WTC11 (cell line): ENCODE measurements around the gene MXRA8. TPM values are rescaled to one million over a fixed set of nuclear protein-coding genes. Genes with fewer than 3 reads are reported as not detected.

Experiments used
- ATAC-seq: fragments of 200-7000 bp; cut with Tn5 transposase; 2 replicates; pipeline ENCODE4 v1.10.0; 2021; ENCODE audit warnings: mild to moderate bottlenecking, moderate library complexity
- CTCF ChIA-PET: fragments of 300-600 bp; sonication (Branson Sonifier 250); formaldehyde crosslinking; loops from one replicate; lab custom pipeline; 2021; ENCODE audit warnings: antibody characterized with exemption; lab: Charles Lee
- POLR2A ChIA-PET: fragments of 350-600 bp; sonication (Branson Sonifier 250); formaldehyde crosslinking; loops from one replicate; lab custom pipeline; 2021; ENCODE audit warnings: antibody characterized with exemption; lab: Charles Lee
- DNase-seq: peaks from one replicate; pipeline ENCODE4 v3.0.0; 2021; ENCODE audit warnings: low spot score
- H3K27ac Mint-ChIP-seq: 2 replicates; pipeline ENCODE4 v1.8.0; 2021; ENCODE audit warnings: mixed read lengths
- H3K27me3 Mint-ChIP-seq: 2 replicates; pipeline ENCODE4 v1.8.0; 2021; ENCODE audit warnings: low read depth, mild to moderate bottlenecking, moderate library complexity, mixed read lengths
- H3K36me3 Mint-ChIP-seq: 2 replicates; pipeline ENCODE4 v1.8.0; 2021; ENCODE audit warnings: mixed read lengths
- H3K4me1 Mint-ChIP-seq: 2 replicates; pipeline ENCODE4 v1.8.0; 2022; ENCODE audit warnings: mixed read lengths
- H3K4me3 Mint-ChIP-seq: 2 replicates; pipeline ENCODE4 v1.8.0; 2021; ENCODE audit warnings: mild to moderate bottlenecking, moderate library complexity, mixed read lengths
- H3K9me3 Mint-ChIP-seq: 2 replicates; pipeline ENCODE4 v1.8.0; 2021; ENCODE audit warnings: mixed read lengths
- ATF1 ChIP-seq: sonication (generic); formaldehyde crosslinking; IDR thresholded peaks from 2 replicates; pipeline ENCODE4 v1.8.1; 2023; ENCODE audit warnings: mild to moderate bottlenecking, moderate library complexity, missing genetic modification reagents
- ATF2 ChIP-seq: sonication (generic); formaldehyde crosslinking; IDR thresholded peaks from 2 replicates; pipeline ENCODE4 v1.8.1; 2022; ENCODE audit warnings: low read depth, missing genetic modification reagents, borderline replicate concordance
- CBFB ChIP-seq: sonication (generic); formaldehyde crosslinking; IDR thresholded peaks from 2 replicates; pipeline ENCODE4 v1.8.1; 2022; ENCODE audit warnings: mild to moderate bottlenecking, low read depth, missing genetic modification reagents
- CREM ChIP-seq: sonication (generic); formaldehyde crosslinking; IDR thresholded peaks from 2 replicates; pipeline ENCODE4 v1.8.1; 2022; ENCODE audit warnings: mild to moderate bottlenecking, missing genetic modification reagents, moderate library complexity
- EMX1 ChIP-seq: fragments of 250-450 bp; sonication (Bioruptor Pico); IDR thresholded peaks from 2 replicates; pipeline ENCODE4 v1.8.0; 2021; ENCODE audit warnings: mild to moderate bottlenecking
- FOXK1 ChIP-seq: sonication (generic); formaldehyde crosslinking; IDR thresholded peaks from 2 replicates; pipeline ENCODE4 v1.8.0; 2022; ENCODE audit warnings: mild to moderate bottlenecking, moderate library complexity, missing genetic modification reagents
- FOXP1 ChIP-seq: sonication (generic); formaldehyde crosslinking; IDR thresholded peaks from 2 replicates; pipeline ENCODE4 v1.8.0; 2022; ENCODE audit warnings: missing genetic modification reagents, mild to moderate bottlenecking, moderate library complexity, borderline replicate concordance
- GRHL2 ChIP-seq: fragments of 250-450 bp; sonication (Bioruptor Pico); IDR thresholded peaks from 2 replicates; pipeline ENCODE4 v1.8.0; 2022; ENCODE audit warnings: mild to moderate bottlenecking, moderate library complexity; ENCODE audit not compliant: insufficient replicate concordance, severe bottlenecking
- GTF2I ChIP-seq: fragments of 250-450 bp; sonication (Bioruptor Pico); conservative IDR thresholded peaks from 2 replicates; pipeline ENCODE4 v1.4.0; 2021; ENCODE audit warnings: mild to moderate bottlenecking
- HMGXB4 ChIP-seq: sonication (generic); formaldehyde crosslinking; IDR thresholded peaks from 2 replicates; pipeline ENCODE4 v1.8.1; 2023; ENCODE audit warnings: mild to moderate bottlenecking, moderate library complexity, missing genetic modification reagents
- JUN ChIP-seq: sonication (generic); formaldehyde crosslinking; IDR thresholded peaks from 2 replicates; pipeline ENCODE4 v1.8.0; 2023; ENCODE audit warnings: mild to moderate bottlenecking, missing genetic modification reagents
- MYBL2 ChIP-seq: sonication (generic); formaldehyde crosslinking; IDR thresholded peaks from 2 replicates; pipeline ENCODE4 v1.8.1; 2023; ENCODE audit warnings: mild to moderate bottlenecking, moderate library complexity, missing genetic modification reagents
- NFATC4 ChIP-seq: fragments of 250-450 bp; sonication (Bioruptor Pico); IDR thresholded peaks from 2 replicates; pipeline ENCODE4 v1.9.0; 2021; ENCODE audit warnings: mild to moderate bottlenecking
- RELA ChIP-seq: sonication (generic); formaldehyde crosslinking; IDR thresholded peaks from 2 replicates; pipeline ENCODE4 v1.8.1; 2022; ENCODE audit warnings: missing genetic modification reagents, mild to moderate bottlenecking, borderline replicate concordance
- SMAD3 ChIP-seq: sonication (generic); formaldehyde crosslinking; IDR thresholded peaks from 2 replicates; pipeline ENCODE4 v1.8.0; 2022; ENCODE audit warnings: missing genetic modification reagents, mild to moderate bottlenecking, borderline replicate concordance
- TEAD4 ChIP-seq: sonication (generic); formaldehyde crosslinking; IDR thresholded peaks from 2 replicates; pipeline ENCODE4 v1.8.0; 2022; ENCODE audit warnings: mild to moderate bottlenecking, missing genetic modification reagents
- ZNF219 ChIP-seq: sonication (generic); formaldehyde crosslinking; IDR thresholded peaks from 2 replicates; pipeline ENCODE4 v1.8.0; 2023; ENCODE audit warnings: missing genetic modification reagents, mild to moderate bottlenecking, borderline replicate concordance
- total RNA-seq: library from RNA; stranded (reverse); gene quantifications from 3 replicates; pipeline ENCODE4 v1.2.3, GENCODE V29; 2021
- TF ChIP-seq, protein P1 (sequence below): fragments of 250-450 bp; sonication (Bioruptor Pico); conservative IDR thresholded peaks from 2 replicates; pipeline ENCODE4 v1.9.0; 2021; ENCODE audit warnings: mild to moderate bottlenecking
- TF ChIP-seq, protein P2 (sequence below): sonication (generic); formaldehyde crosslinking; IDR thresholded peaks from 2 replicates; pipeline ENCODE4 v1.8.1; 2023; ENCODE audit warnings: mild to moderate bottlenecking, missing genetic modification reagents, moderate library complexity
- TF ChIP-seq, protein P3 (sequence below): sonication (generic); formaldehyde crosslinking; IDR thresholded peaks from 2 replicates; pipeline ENCODE4 v1.8.1; 2023; ENCODE audit warnings: mild to moderate bottlenecking, missing genetic modification reagents
- TF ChIP-seq, protein P4 (sequence below): sonication (generic); formaldehyde crosslinking; IDR thresholded peaks from 2 replicates; pipeline ENCODE4 v1.8.0; 2023; ENCODE audit warnings: missing genetic modification reagents
- TF ChIP-seq, protein P5 (sequence below): sonication (generic); formaldehyde crosslinking; IDR thresholded peaks from 2 replicates; pipeline ENCODE4 v1.8.1; 2022; ENCODE audit warnings: mild to moderate bottlenecking, moderate library complexity, missing genetic modification reagents
- TF ChIP-seq, protein P6 (sequence below): sonication (generic); formaldehyde crosslinking; IDR thresholded peaks from 2 replicates; pipeline ENCODE4 v1.8.0; 2022; ENCODE audit warnings: mild to moderate bottlenecking, missing genetic modification reagents

MXRA8 gene
- total RNA-seq, 1 experiment from 2014 or later: 6.7 TPM

GRCh38 chr1:1399872-1400575, 41.7 kb upstream of the MXRA8 start (continued):
- TF ChIP-seq EMX1 (CRISPR knock-in tag): peak; percentile 66; the same call in 1 of the 2 replicates
- 0 out of 2 replicates have a peak, but pooled peaks have one; percentile 24 for TF ChIP-seq FOXP1 (CRISPR knock-in tag)
- TF ChIP-seq ZNF219 (CRISPR knock-in tag): no peak
- no peak for TF ChIP-seq RELA (CRISPR knock-in tag)
- TF ChIP-seq GTF2I (CRISPR knock-in tag): no peak
- no peak; the same call in 1 of the 2 replicates for TF ChIP-seq HMGXB4

DNA sequence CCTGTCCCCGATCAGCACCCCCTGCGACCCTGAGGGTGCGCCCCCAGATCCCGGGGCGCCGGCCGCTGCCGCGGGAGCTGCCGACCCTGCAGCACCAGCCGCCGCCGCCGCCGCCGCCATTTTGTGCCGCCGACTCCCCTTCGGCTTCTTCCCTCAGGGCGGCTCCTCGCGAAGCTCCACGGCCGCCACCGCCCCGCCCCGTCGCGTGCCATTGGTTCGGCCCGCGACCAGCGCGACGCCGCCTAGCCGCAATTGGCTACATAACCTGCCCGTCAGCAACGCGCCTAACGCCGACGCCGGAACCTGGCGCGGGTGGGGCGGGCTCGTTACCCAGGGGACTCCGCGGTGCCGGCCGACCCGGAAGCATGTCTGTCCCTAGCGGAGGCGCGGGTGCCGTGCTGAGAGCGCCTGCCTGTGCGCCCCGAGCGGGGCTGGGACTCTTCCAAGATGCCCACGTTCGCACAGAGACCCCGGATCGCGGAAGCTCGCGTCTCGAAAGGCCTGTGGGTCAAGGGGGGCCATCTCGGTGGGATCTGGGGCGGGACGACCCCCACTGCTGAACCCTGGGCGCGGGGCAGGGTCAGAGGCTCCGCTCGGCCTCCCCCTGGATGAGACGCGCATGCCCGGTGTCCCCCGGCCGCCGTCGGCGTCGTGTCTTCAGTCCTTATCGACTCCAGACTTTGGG, 41.0 kb upstream of the MXRA8 start, which contains the start of gene CCNL2:
Gene CCNL2 (minus strand): TSS at position 149 of the 685 bp plus-strand sequence. CDS start 29 bp downstream, at position 120.
- Mint-ChIP-seq H3K36me3 (peaks cover 61% of the 10 kb centered on the region), H3K9me3 (no peaks in the 10 kb centered on the region), H3K27ac (peak within 1 kb of the TSS; percentile 93), H3K4me3 (peak within 1 kb of the TSS; percentile 85), H3K27me3 (no peaks in the 10 kb centered on the region), H3K4me1 (peaks cover 31% of the 10 kb centered on the region)
- POLR2A ChIA-PET: interaction anchor here (0.7 to 2.3 kb wide), 10 partner anchors 8 to 527 kb away, joined by 3 to 12 read pairs (median 4); partner anchors contain the start of gene AURKAIP1
- CTCF ChIA-PET: interaction anchor here (0.5 to 2.5 kb wide), 19 partner anchors 8 to 397 kb away, joined by 3 to 14 read pairs (median 4); partner anchors contain the start of genes AURKAIP1 and MRPL20
- peak; percentile 99 for DNase-seq
- peak; percentile 94 for ATAC-seq
- TF ChIP-seq JUN (CRISPR knock-in tag) (peak; percentile 55), CBFB (0 out of 2 replicates have a peak, but pooled peaks have one; percentile 86), TEAD4 (CRISPR knock-in tag) (peak; percentile 9; the same call in 1 of the 2 replicates), MYBL2 (CRISPR knock-in tag) (peak; percentile 45; the same call in 1 of the 2 replicates), ZNF219 (CRISPR knock-in tag) (0 out of 2 replicates have a peak, but pooled peaks have one; percentile 35), CREM (CRISPR knock-in tag) (peak; percentile 94), NFATC4 (CRISPR knock-in tag) (peak; percentile 48; the same call in 1 of the 2 replicates), ATF2 (CRISPR knock-in tag) (no peak), GRHL2 (no peak), SMAD3 (peak; percentile 40; the same call in 1 of the 2 replicates), ATF1 (CRISPR knock-in tag) (no peak), FOXK1 (CRISPR knock-in tag) (peak; percentile 84), RELA (CRISPR knock-in tag) (no peak)
- TF ChIP-seq, protein P1, sequence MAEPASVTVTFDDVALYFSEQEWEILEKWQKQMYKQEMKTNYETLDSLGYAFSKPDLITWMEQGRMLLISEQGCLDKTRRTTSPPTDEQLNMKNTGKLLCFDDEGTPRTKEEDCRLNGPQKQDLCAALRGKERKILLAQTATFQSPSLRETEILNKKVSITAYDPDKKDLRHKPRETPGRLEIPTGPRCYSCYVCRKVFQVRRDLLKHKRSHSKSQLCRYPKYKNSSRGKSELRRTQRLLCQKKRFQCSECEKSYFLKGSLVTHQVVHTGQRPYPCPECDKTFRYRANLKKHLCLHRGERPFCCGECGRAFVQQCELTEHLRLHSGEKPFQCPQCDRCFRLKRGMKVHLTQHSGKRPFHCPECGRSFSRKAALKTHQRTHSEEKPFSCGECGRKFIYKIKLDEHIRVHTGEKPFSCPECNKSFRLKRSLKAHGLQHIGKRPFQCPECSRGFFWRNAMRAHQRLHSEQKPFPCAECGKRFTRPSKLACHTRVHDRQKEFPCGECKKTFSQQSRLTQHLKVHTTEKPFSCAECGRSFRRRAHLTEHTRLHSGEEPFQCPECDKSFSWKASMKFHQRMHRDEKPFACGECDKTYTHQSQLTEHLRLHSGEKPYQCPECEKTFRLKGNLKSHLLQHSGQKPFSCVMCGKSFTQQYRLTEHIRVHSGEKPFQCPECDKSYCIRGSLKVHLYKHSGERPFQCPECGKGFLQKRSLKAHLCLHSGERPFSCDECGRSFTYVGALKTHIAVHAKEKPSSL (CRISPR knock-in tag): no peak
- TF ChIP-seq, protein P2, sequence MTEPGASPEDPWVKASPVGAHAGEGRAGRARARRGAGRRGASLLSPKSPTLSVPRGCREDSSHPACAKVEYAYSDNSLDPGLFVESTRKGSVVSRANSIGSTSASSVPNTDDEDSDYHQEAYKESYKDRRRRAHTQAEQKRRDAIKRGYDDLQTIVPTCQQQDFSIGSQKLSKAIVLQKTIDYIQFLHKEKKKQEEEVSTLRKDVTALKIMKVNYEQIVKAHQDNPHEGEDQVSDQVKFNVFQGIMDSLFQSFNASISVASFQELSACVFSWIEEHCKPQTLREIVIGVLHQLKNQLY (CRISPR knock-in tag): no peak
- TF ChIP-seq, protein P3, sequence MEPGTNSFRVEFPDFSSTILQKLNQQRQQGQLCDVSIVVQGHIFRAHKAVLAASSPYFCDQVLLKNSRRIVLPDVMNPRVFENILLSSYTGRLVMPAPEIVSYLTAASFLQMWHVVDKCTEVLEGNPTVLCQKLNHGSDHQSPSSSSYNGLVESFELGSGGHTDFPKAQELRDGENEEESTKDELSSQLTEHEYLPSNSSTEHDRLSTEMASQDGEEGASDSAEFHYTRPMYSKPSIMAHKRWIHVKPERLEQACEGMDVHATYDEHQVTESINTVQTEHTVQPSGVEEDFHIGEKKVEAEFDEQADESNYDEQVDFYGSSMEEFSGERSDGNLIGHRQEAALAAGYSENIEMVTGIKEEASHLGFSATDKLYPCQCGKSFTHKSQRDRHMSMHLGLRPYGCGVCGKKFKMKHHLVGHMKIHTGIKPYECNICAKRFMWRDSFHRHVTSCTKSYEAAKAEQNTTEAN (CRISPR knock-in tag): peak; percentile 78; the same call in 1 of the 2 replicates
- TF ChIP-seq, protein P4, sequence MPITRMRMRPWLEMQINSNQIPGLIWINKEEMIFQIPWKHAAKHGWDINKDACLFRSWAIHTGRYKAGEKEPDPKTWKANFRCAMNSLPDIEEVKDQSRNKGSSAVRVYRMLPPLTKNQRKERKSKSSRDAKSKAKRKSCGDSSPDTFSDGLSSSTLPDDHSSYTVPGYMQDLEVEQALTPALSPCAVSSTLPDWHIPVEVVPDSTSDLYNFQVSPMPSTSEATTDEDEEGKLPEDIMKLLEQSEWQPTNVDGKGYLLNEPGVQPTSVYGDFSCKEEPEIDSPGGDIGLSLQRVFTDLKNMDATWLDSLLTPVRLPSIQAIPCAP: 0 out of 2 replicates have a peak, but pooled peaks have one; percentile 39
- TF ChIP-seq, protein P5, sequence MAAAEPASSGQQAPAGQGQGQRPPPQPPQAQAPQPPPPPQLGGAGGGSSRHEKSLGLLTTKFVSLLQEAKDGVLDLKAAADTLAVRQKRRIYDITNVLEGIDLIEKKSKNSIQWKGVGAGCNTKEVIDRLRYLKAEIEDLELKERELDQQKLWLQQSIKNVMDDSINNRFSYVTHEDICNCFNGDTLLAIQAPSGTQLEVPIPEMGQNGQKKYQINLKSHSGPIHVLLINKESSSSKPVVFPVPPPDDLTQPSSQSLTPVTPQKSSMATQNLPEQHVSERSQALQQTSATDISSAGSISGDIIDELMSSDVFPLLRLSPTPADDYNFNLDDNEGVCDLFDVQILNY (CRISPR knock-in tag): peak; percentile 59
- TF ChIP-seq, protein P6, sequence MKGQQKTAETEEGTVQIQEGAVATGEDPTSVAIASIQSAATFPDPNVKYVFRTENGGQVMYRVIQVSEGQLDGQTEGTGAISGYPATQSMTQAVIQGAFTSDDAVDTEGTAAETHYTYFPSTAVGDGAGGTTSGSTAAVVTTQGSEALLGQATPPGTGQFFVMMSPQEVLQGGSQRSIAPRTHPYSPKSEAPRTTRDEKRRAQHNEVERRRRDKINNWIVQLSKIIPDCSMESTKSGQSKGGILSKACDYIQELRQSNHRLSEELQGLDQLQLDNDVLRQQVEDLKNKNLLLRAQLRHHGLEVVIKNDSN (CRISPR knock-in tag): peak; percentile 17; the same call in 1 of the 2 replicates
